B cell (primary cell): Measurements from ENCODE around the gene ACIN1.

ENCODE experiments used
- CTCF ChIP-seq: fragments of 200-600 bp; IDR thresholded peaks from one replicate; pipeline ENCODE4 v1.8.0; 2022; ENCODE audit warnings: antibody characterized with exemption, mild to moderate bottlenecking
- EZH2 ChIP-seq: IDR thresholded peaks from 2 replicates; pipeline ENCODE4 v1.6.1; 2012; ENCODE audit warnings: borderline replicate concordance, low read depth, mild to moderate bottlenecking, moderate library complexity, low read length; ENCODE audit not compliant: insufficient read depth, poor library complexity, severe bottlenecking

GRCh38 chr14:23132970-23133369 lies 38.0 kb upstream of the ACIN1 start:
- TF ChIP-seq EZH2 (no peak), CTCF (no peak)
